Upper lobe of right lung (tissue), 1 donor: ENCODE results near the gene FOXO4. TPM values are rescaled to one million over a fixed set of nuclear protein-coding genes. Genes with fewer than 3 reads are reported as not detected.

Source experiments
- ATAC-seq: fragments of 200-7000 bp; cut with Tn5 transposase; one replicate; pipeline ENCODE4 v1.9.1; 2020; ENCODE audit warnings: mild to moderate bottlenecking, moderate library complexity
- DNase-seq: peaks from one replicate; pipeline ENCODE4 v3.0.0-alpha.2; 2020
- H3K27ac ChIP-seq: fragments of 200-600 bp; one replicate; pipeline ENCODE4 v1.8.0; 2022
- H3K27me3 ChIP-seq: fragments of 200-600 bp; one replicate; pipeline ENCODE4 v1.8.0; 2022; ENCODE audit warnings: mild to moderate bottlenecking
- H3K36me3 ChIP-seq: fragments of 200-600 bp; one replicate; pipeline ENCODE4 v1.8.0; 2022
- H3K4me1 ChIP-seq: fragments of 200-600 bp; one replicate; pipeline ENCODE4 v1.8.0; 2022
- H3K4me3 ChIP-seq: fragments of 200-600 bp; one replicate; pipeline ENCODE4 v1.8.0; 2022; ENCODE audit warnings: mild to moderate bottlenecking
- H3K9me3 ChIP-seq: fragments of 200-600 bp; one replicate; pipeline ENCODE4 v1.8.0; 2022
- CTCF ChIP-seq: fragments of 200-600 bp; IDR thresholded peaks from one replicate; pipeline ENCODE4 v1.8.0; 2022; ENCODE audit warnings: antibody characterized with exemption
- intact Hi-C: fragments of 100-400 bp; cut with DNase I; formaldehyde crosslinking; loops from one replicate; pipeline ENCODE4 v1.11.0; 2022
- total RNA-seq: library from RNA; stranded (reverse); fragmentation: NEBNext Ultra II Directional; extraction: Animal tissue kit (Norgen Biotek cat#: 25700); gene quantifications from one replicate; pipeline ENCODE4 v1.2.1, GENCODE V29; 2021
- donor health status: DM: no; HTN: yes; CAD: no; lungs with severe emphysema.

Gene FOXO4
- total RNA-seq, 1 donor from 2014 or later = 31.6 TPM

- no peaks in the 10 kb centered on the region for H3K4me1 ChIP-seq
- no peak for TF ChIP-seq CTCF
- DNase-seq (no peak), ATAC-seq (no peak)
- H3K9me3 ChIP-seq = no peaks in the 10 kb centered on the region
- no peaks in the 10 kb centered on the region for H3K36me3 ChIP-seq
- H3K4me3 ChIP-seq = peak overlapping the region; percentile 26
- H3K27me3 ChIP-seq = no peaks in the 10 kb centered on the region
- intact Hi-C loops = no loop called here
- peak overlapping the region; percentile 42 for H3K27ac ChIP-seq
These were observed 16.3 kb downstream of the FOXO4 start for GRCh38 chrX:71111921-71112431.

- H3K9me3 ChIP-seq = no peaks in the 10 kb centered on the region
- intact Hi-C loops = no loop called here
- H3K4me3 ChIP-seq = no peak overlapping the region
- no peaks in the 10 kb centered on the region for H3K4me1 ChIP-seq
- no peak for ATAC-seq
- H3K36me3 ChIP-seq = peaks cover 13% of the 10 kb centered on the region
- H3K27me3 ChIP-seq = no peaks in the 10 kb centered on the region
- DNase-seq = no peak
- H3K27ac ChIP-seq = no peak overlapping the region
- TF ChIP-seq CTCF = no peak
These were observed 21.7 kb downstream of the FOXO4 start for GRCh38 chrX:71117358-71117757.

- H3K27ac ChIP-seq = peak within 1 kb of the TSS; percentile 80
- intact Hi-C loops = no loop called here
- ATAC-seq = peak; percentile 98
These were observed 22.7 kb downstream of the FOXO4 start, which contains the start of gene MED12 for GRCh38 chrX:71118032-71118984. MED12 (plus strand) TSS chrX:71118596; CDS start chrX:71118755, 159 bp downstream.

GRCh38 chrX:71118985-71119535 lies 23.4 kb downstream of the FOXO4 start:
- DNase-seq = no peak
- Histone ChIP-seq H3K4me3 (peak overlapping the region; percentile 58), H3K36me3 (peaks cover 29% of the 10 kb centered on the region), H3K4me1 (no peaks in the 10 kb centered on the region), H3K27ac (peak overlapping the region; percentile 80), H3K9me3 (no peaks in the 10 kb centered on the region), H3K27me3 (no peaks in the 10 kb centered on the region)
- peak; percentile 43 for ATAC-seq
- TF ChIP-seq CTCF = no peak
- intact Hi-C loops = no loop called here

More at GRCh38 chrX:71118032-71118984, 22.7 kb downstream of the FOXO4 start, which contains the start of gene MED12:
- no peaks in the 10 kb centered on the region for H3K27me3 ChIP-seq
- H3K9me3 ChIP-seq = no peaks in the 10 kb centered on the region
- peaks cover 22% of the 10 kb centered on the region for H3K36me3 ChIP-seq
- TF ChIP-seq CTCF = no peak
- H3K4me3 ChIP-seq = peak within 1 kb of the TSS; percentile 58
- no peaks in the 10 kb centered on the region for H3K4me1 ChIP-seq
- DNase-seq = peak; percentile 87

GRCh38 chrX:71128166-71128833 lies 32.6 kb downstream of the FOXO4 start:
- no peaks in the 10 kb centered on the region for H3K4me1 ChIP-seq
- H3K9me3 ChIP-seq = no peaks in the 10 kb centered on the region
- intact Hi-C loops = no loop called here
- TF ChIP-seq CTCF = no peak
- H3K27ac ChIP-seq = no peak overlapping the region
- H3K36me3 ChIP-seq = peaks cover 36% of the 10 kb centered on the region
- ATAC-seq (no peak), DNase-seq (no peak)
- no peaks in the 10 kb centered on the region for H3K27me3 ChIP-seq
- no peak overlapping the region for H3K4me3 ChIP-seq
